Calu3 (cell line): ENCODE results near the gene SHC4. TPM values are rescaled to one million over a fixed set of nuclear protein-coding genes. Genes with fewer than 3 reads are reported as not detected.

ENCODE experiments used
- BruUV-seq: library from RNA; stranded (reverse); fragments of 400-500 nt; replicated peaks from 2 replicates; lab custom pipeline; 2021; lab: Mats Ljungman, UMichigan
- CTCF ChIA-PET: fragments of 300-600 bp; sonication (Branson Sonifier 250); formaldehyde crosslinking; loops from one replicate; lab custom pipeline; 2022; ENCODE audit warnings: antibody characterized with exemption; lab: Charles Lee
- DNase-seq: peaks from one replicate; pipeline ENCODE4 v3.0.0; 2022
- H3K27ac Mint-ChIP-seq: one replicate; pipeline ENCODE4 v1.8.0; 2022; ENCODE audit warnings: mixed read lengths; ENCODE audit not compliant: unreplicated experiment
- H3K27me3 Mint-ChIP-seq: one replicate; pipeline ENCODE4 v1.8.0; 2022; ENCODE audit warnings: mixed read lengths; ENCODE audit not compliant: unreplicated experiment
- H3K36me3 Mint-ChIP-seq: one replicate; pipeline ENCODE4 v1.8.0; 2022; ENCODE audit warnings: mild to moderate bottlenecking, moderate library complexity, mixed read lengths; ENCODE audit not compliant: insufficient read depth, unreplicated experiment
- H3K4me1 Mint-ChIP-seq: one replicate; pipeline ENCODE4 v1.8.0; 2022; ENCODE audit warnings: mild to moderate bottlenecking, low read depth, mixed read lengths; ENCODE audit not compliant: unreplicated experiment
- H3K4me3 Mint-ChIP-seq: one replicate; pipeline ENCODE4 v1.8.0; 2022; ENCODE audit warnings: mild to moderate bottlenecking, low read depth, moderate library complexity, mixed read lengths; ENCODE audit not compliant: unreplicated experiment
- H3K9me3 Mint-ChIP-seq: one replicate; pipeline ENCODE4 v1.8.0; 2022; ENCODE audit warnings: low read depth, mixed read lengths; ENCODE audit not compliant: unreplicated experiment
- CTCF ChIP-seq: fragments of 200-600 bp; IDR thresholded peaks from one replicate; pipeline ENCODE4 v1.8.0; 2022; ENCODE audit warnings: antibody characterized with exemption; ENCODE audit not compliant: unreplicated experiment
- intact Hi-C: fragments of 100-400 bp; cut with micrococcal nuclease; formaldehyde crosslinking; loops from one replicate; pipeline ENCODE4 v1.10.0; 2022; ENCODE audit not compliant: unreplicated experiment
- total RNA-seq: library from RNA; stranded (reverse); gene quantifications from 2 replicates; pipeline ENCODE4 v1.2.3, GENCODE V29; 2022

SHC4 gene
- total RNA-seq, 1 experiment from 2014 or later: 1.2 TPM

- no peak overlapping the region for H3K27ac Mint-ChIP-seq
Measured at GRCh38 chr15:48805591-48805990, 158.1 kb downstream of the SHC4 start.

GRCh38 chr15:48803877-48804276 lies 159.8 kb downstream of the SHC4 start:
- peaks cover 14% of the 10 kb centered on the region for H3K4me1 Mint-ChIP-seq
- TF ChIP-seq CTCF: no peak
- no peak overlapping the region for H3K27ac Mint-ChIP-seq
- no peaks in the 10 kb centered on the region for H3K36me3 Mint-ChIP-seq
- no peaks in the 10 kb centered on the region for H3K9me3 Mint-ChIP-seq
- BruUV-seq: no TSS peak
- no peaks in the 10 kb centered on the region for H3K27me3 Mint-ChIP-seq
- DNase-seq: no peak
- no peak overlapping the region for H3K4me3 Mint-ChIP-seq
- CTCF ChIA-PET: no interaction called here
- intact Hi-C loops: loop anchor here (10.0 kb wide), 1 partner anchor 159 kb away; the partner anchor contains the start of gene FBN1

More at GRCh38 chr15:48805591-48805990, 158.1 kb downstream of the SHC4 start:
- peaks cover 15% of the 10 kb centered on the region for H3K4me1 Mint-ChIP-seq
- no peaks in the 10 kb centered on the region for H3K9me3 Mint-ChIP-seq
- H3K27me3 Mint-ChIP-seq: no peaks in the 10 kb centered on the region
- CTCF ChIA-PET: no interaction called here
- intact Hi-C loops: loop anchor here (10.0 kb wide), 1 partner anchor 161 kb away; the partner anchor contains the start of gene FBN1
- DNase-seq: no peak
- peaks cover 8% of the 10 kb centered on the region for H3K36me3 Mint-ChIP-seq
- TF ChIP-seq CTCF: no peak
- no peak overlapping the region for H3K4me3 Mint-ChIP-seq
- no TSS peak for BruUV-seq

GRCh38 chr15:48802867-48803266 lies 160.9 kb downstream of the SHC4 start:
- H3K4me1 Mint-ChIP-seq: peaks cover 20% of the 10 kb centered on the region
- no peaks in the 10 kb centered on the region for H3K36me3 Mint-ChIP-seq
- CTCF ChIA-PET: no interaction called here
- H3K9me3 Mint-ChIP-seq: no peaks in the 10 kb centered on the region
- DNase-seq: no peak
- H3K27ac Mint-ChIP-seq: no peak overlapping the region
- H3K4me3 Mint-ChIP-seq: no peak overlapping the region
- intact Hi-C loops: loop anchor here (10.0 kb wide), 1 partner anchor 158 kb away; the partner anchor contains the start of gene FBN1
- BruUV-seq: no TSS peak
- H3K27me3 Mint-ChIP-seq: no peaks in the 10 kb centered on the region
- no peak for TF ChIP-seq CTCF

GRCh38 chr15:48802257-48802656 lies 161.5 kb downstream of the SHC4 start:
- no peaks in the 10 kb centered on the region for H3K36me3 Mint-ChIP-seq
- DNase-seq: no peak
- peaks cover 26% of the 10 kb centered on the region for H3K4me1 Mint-ChIP-seq
- BruUV-seq: no TSS peak
- H3K27ac Mint-ChIP-seq: no peak overlapping the region
- CTCF ChIA-PET: interaction anchor here (0.7 kb wide), 1 partner anchor 428 kb away, joined by 3 read pairs; no protein-coding TSS in a partner anchor
- intact Hi-C loops: loop anchor here (10.0 kb wide), 1 partner anchor 157 kb away; the partner anchor contains the start of gene FBN1
- H3K9me3 Mint-ChIP-seq: no peaks in the 10 kb centered on the region
- TF ChIP-seq CTCF: no peak
- no peak overlapping the region for H3K4me3 Mint-ChIP-seq
- H3K27me3 Mint-ChIP-seq: no peaks in the 10 kb centered on the region
